HepG2 (cell line): ENCODE measurements around the gene C5orf58.

Experiments used
- ESRRA ChIP-seq: sonication (generic); formaldehyde crosslinking; IDR thresholded peaks from 2 replicates; pipeline ENCODE4 v1.5.1; 2020; ENCODE audit warnings: mild to moderate bottlenecking, low read depth, missing genetic modification reagents
- SMC3 ChIP-seq: IDR thresholded peaks from 2 replicates; pipeline ENCODE4 v1.6.1; 2011; ENCODE audit warnings: low read length, improper control_type of control experiment

DNA sequence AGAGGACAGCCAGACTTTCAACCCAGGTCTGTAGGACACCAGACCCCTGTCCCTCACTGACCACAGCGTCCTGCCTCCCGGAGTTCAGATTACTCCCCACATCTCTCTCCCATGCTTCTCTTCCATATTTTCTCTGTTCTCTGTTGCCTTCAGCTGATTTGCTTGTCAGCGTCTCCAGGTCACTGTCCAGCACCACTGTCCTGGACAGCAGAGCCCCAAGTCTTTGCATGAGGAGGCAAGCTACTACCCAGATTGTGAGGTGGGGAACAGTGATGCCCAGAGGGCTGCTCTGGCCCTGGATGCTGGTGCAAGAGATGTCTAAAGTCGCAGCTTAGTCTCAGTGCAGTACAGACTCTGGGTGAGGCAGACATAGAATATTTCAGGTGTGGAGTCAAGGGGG, 48.0 kb upstream of the C5orf58 start:
- TF ChIP-seq SMC3 (no peak), ESRRA (CRISPR knock-in tag) (no peak)
